Hematopoietic multipotent progenitor cell treated with erythropoietin and hydrocortisone succinate and interleukin-3 and kit ligand, for 8 days (in vitro differentiated cells): ENCODE data around the gene N4BP2.
"Not testable (repeated sequence)": the region's sequence is repeated elsewhere in the genome, so short reads cannot be mapped to it uniquely, and the experiment has no call there.

Experiments used
- DNase-seq: peaks from one replicate; pipeline ENCODE4 v3.0.0-alpha.2; 2015

Gene N4BP2

GRCh38 chr4:40093400-40093799, 36.8 kb downstream of the N4BP2 start:
- DNase-seq: not testable (repeated sequence)

GRCh38 chr4:40099010-40099409, 42.4 kb downstream of the N4BP2 start:
- no peak for DNase-seq

DNA sequence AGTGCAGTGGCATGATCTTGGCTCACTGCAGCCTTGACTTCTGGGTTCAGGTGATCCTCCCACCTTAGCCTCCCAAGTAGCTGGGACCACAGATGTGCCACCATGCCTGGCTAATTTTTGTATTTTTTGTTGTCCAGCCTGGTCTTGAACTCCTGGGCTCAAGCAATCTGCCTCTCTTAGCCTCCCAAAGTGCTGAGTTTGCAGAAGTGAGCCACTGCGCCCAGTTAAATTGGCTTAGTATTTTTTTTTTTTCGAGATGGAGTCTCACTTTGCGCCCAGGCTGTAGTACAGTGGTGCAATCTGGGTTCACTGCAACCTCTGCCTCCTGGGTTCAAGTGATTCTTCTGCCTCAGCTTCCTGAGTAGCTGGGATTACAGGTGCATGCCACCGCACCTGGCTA, 50.5 kb downstream of the N4BP2 start:
- not testable (repeated sequence) for DNase-seq

DNA sequence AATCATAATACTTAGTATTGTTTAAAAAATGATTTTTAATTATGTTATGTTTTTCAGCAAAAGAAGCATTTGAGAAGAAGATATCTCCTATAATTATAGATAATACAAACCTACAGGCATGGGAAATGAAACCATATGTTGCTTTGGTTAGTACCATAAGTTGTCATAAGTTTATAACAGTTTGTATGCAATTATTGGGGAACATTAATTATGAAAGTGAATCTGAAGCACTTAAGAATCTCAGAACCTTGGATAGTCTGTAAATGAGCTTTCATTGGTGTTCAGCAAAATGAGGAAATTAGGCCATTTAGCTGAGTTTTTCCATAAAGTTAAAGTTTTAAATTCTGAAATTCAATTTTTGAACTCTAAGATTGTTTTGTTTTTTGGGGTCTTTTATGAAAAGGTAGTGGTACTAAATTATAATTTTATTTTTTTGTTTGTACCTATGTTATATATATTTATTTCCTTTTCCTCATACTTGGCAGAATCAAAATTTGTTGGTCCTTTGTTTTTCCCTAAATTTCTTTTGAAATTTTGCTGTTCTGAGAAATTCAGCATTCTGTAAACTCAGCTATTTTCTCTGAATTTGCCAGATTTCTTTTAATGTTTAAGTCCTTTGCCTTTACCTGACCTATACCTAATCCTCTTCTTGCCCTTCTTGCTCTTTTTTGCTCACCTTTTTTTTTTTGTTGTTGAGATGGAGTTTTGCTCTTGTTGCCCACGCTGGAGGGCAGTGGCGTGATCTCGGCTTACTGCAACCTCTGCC, 55.6 kb downstream of the N4BP2 start:
- no peak for DNase-seq

DNA sequence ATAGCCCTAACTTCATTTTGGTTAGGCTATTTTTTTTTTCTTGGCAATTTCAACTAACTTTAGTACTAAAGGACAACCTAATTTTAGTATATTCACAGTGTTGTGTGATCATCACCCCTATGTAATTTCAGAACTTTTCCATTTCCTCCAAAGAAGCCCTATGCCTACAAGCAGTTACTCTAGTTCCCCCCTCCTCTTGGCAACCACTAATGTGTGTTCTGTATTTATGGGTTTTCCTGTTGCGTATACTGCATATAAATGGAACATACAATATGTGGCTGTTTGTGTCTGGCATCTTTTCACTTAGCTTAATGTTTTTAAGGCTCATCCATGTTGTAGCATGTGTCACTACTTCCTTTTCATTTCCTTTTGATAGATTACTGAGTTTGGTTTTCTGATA, 57.6 kb downstream of the N4BP2 start:
- no peak for DNase-seq

GRCh38 chr4:40118861-40119260, 62.2 kb downstream of the N4BP2 start:
- DNase-seq: no peak

- no peak for DNase-seq
Measured at GRCh38 chr4:40119344-40119743, 62.7 kb downstream of the N4BP2 start.

GRCh38 chr4:40121515-40121914, 64.9 kb downstream of the N4BP2 start:
- peak; percentile 54 for DNase-seq

GRCh38 chr4:40122941-40123340, 66.3 kb downstream of the N4BP2 start:
- no peak for DNase-seq

- no peak for DNase-seq
Measured at GRCh38 chr4:40124690-40125089, 68.0 kb downstream of the N4BP2 start.

- no peak for DNase-seq
Measured at GRCh38 chr4:40130401-40131036, 73.9 kb downstream of the N4BP2 start.

GRCh38 chr4:40132816-40133215, 76.2 kb downstream of the N4BP2 start:
- no peak for DNase-seq

DNA sequence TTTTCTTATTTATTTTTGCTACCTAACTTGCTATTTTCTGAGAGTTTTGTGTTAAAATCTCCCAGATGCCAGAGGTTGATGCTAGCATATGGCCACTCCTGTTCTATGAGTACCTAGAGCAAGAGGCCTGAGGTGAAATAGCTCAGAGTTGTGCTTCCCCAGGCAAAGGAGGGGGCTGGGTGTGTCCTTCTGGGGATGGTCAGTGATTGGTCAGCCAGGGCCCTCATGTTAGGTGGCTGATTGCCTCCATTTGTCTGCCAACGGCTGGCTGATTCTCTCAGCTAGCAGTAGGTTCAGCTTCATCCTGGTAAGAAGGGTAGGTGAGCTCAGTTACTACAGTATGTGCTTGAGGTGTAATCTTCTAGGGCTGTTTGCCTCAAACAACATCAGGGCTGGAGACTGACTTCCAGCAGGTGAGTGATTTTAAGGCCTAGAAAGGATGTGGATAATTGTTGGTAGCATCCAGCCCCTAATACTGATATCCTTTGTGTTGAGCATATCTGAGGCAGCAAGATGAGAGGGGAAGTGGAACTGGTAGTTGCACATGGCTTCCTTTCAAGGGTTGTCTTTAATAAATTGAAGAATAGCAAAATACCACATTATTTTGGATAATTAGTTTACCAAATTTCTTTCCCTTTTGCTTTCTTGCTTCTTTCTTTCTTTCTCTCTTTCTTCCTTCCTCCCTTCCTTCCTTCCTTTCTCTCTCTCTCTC, 77.7 kb downstream of the N4BP2 start:
- no peak for DNase-seq

GRCh38 chr4:40136202-40136601, 79.6 kb downstream of the N4BP2 start:
- not testable (repeated sequence) for DNase-seq

DNA sequence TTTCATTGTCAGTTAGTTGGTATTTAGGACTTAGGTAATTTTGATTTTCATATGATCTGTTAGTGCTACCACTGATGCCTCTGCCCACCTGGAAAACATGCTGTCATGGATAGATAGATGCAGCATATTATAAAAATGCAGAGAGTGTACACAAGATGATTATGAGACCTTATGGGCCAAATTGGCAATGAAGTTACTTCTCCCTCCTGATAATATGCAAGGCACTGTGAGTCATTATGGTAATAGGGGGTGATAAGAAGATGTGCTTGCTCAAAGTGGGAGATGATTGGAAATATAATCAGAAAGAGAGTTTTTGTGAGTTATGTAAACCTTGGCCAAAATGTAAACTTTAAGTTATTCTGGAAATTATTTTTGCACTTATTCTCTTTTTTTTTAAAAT, 83.5 kb downstream of the N4BP2 start:
- peak; percentile 79 for DNase-seq

- not testable (repeated sequence) for DNase-seq
Measured at GRCh38 chr4:40140597-40140996, 83.9 kb downstream of the N4BP2 start.

DNA sequence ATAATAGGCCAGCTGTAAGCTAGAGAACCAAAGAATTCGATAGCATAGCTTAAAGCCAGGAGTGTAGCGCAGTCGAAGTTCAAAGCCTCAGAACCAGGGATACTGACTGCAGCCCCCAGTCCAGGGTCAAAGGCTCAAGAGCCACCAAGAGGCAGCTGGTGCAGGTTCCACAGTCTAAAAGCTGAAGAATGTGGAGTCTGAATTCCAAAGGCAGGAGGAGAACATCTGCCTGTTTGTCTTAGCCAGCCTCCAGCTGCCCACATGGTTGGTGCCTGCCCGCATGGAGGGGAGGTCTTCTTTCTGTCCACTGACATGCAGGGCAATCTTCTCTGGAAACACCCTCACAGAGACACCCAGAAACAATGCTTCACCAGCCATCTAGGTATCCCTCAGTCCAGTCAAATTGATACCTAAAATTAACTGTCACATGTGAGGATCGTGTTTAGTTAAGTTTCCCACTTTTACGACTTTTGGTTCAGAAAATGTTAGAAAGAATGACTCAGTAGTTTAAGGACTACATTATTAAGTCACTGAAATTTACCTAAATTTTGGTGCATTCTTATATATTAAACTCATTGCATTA, 87.4 kb downstream of the N4BP2 start:
- no peak for DNase-seq

- no peak for DNase-seq
Measured at GRCh38 chr4:40144716-40145115, 88.1 kb downstream of the N4BP2 start.

DNA sequence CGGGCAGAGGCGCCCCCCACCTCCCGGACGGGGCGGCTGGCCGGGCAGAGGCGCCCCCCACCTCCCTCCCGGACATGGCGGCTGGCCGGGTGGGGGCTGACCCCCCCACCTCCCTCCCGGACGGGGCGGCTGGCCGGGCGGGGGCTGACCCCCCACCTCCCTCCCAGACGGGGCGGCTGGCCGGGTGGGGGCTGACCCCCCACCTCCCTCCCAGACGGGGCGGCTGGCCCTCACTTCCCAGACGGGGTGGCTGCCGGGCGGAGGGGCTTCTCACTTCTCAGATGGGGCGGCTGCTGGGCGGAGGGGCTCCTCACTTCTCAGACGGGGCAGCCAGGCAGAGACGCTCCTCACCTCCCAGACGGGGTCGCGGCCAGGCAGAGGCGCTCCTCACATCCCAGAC, 90.8 kb downstream of the N4BP2 start:
- DNase-seq: not testable (repeated sequence)

DNA sequence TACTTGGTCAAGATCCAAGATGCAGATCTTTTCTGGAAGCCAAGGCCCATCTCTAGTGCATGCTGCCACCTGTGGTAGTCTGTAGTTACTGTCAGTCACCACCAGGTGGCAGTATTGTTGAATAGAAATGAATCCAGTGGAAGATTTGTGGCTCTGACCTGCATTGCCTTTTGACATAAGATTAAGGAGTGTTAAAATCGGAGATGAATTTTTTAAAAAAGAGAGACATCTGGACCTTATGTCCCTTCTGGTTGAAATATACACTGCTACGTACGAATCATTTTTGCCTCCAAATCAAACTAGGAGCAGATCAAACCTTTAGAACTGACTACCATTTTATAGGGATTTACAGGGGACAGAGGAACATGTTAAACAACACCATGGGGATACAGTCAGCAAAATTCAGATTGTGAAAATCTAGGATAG, 93.3 kb downstream of the N4BP2 start:
- peak; percentile 91 for DNase-seq

DNA sequence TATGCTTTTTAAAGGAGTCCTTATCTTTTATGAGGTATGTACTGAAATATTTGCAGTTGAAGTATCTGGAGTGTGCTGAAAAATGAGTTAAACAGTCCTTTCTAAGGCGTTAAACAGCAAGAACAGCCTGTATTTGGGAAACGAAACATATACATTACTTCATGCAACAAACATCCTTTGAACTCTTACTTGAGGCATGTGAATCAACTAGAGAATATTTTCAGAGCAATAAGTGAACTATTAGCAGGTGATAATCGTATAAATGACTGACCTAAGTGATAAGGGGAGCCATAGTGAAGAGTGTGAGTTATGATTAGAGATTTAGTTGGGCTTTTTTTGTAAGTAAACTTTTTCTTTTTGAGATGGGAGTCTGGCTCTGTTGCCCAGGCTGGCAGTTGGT, 94.3 kb downstream of the N4BP2 start:
- DNase-seq: no peak

DNA sequence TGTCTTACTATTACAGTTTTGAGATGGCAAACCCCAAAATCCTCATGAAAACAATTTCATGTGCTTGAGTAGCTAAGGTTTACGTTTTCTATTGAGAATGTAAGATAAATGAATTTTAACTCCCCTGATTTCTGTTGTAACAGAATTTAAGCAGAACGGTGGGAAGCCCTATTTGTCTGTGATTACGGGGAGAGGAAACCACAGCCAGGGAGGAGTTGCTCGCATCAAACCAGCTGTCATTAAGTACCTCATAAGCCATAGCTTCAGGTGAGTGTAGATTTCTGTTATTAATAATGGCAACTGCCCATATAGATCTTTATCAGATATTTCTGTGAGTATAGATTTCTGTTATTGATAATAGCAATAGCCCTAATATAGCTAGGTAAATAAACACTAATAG, 96.0 kb downstream of the N4BP2 start:
- DNase-seq: no peak

DNA sequence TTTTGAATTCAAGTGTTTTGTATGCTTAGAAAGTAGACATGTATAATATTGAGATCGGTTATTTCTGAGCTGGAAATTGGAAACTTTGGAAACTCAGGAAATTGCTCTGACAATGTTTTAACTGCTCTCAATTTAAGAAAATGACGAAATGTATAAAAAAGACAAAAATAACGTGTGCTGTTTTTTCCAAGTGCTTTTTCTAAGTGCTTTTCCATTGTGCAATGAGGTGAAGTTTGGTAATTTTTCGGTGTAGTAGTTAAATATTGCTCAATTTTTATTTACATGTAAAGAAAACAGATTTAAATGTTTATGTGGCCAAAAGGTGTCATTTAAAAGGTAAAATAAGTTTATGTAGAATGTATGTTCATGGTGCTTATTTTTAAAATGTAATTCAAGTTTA, 100.8 kb downstream of the N4BP2 start:
- no peak for DNase-seq

- DNase-seq: no peak
Measured at GRCh38 chr4:40160258-40160657, 103.6 kb downstream of the N4BP2 start.
